Parathyroid adenoma (tissue), 2 donors: ENCODE results near the gene HDAC3.
"Not testable (repeated sequence)": the region's sequence is repeated elsewhere in the genome, so short reads cannot be mapped to it uniquely, and the experiment has no call there.

Source experiments
- H2AFZ ChIP-seq: fragments of 300-600 bp; sonication (generic); one replicate; pipeline ENCODE4 v1.7.0; 2017; ENCODE audit warnings: antibody characterized with exemption, mild to moderate bottlenecking
- H3K27ac ChIP-seq: fragments of 300-600 bp; sonication (generic); one replicate; pipeline ENCODE4 v1.7.0; 2017
- H3K27me3 ChIP-seq: fragments of 300-600 bp; sonication (generic); one replicate; pipeline ENCODE4 v1.7.0; 2017; ENCODE audit warnings: low read length; ENCODE audit not compliant: control insufficient read depth, insufficient read depth
- H3K36me3 ChIP-seq: fragments of 300-600 bp; sonication (generic); one replicate; pipeline ENCODE4 v1.7.0; 2017; ENCODE audit warnings: low read length; ENCODE audit not compliant: control insufficient read depth, insufficient read depth
- H3K4me1 ChIP-seq: fragments of 300-600 bp; sonication (generic); one replicate; pipeline ENCODE4 v1.7.0; 2017; ENCODE audit warnings: control low read depth
- H3K4me2 ChIP-seq: fragments of 300-600 bp; sonication (generic); one replicate; pipeline ENCODE4 v1.7.0; 2017; ENCODE audit warnings: low read length
- H3K4me3 ChIP-seq: fragments of 300-600 bp; sonication (generic); one replicate; pipeline ENCODE4 v1.7.0; 2017; ENCODE audit warnings: low read depth, low read length
- H3K79me2 ChIP-seq: fragments of 300-600 bp; sonication (generic); one replicate; pipeline ENCODE4 v1.7.0; 2017; ENCODE audit warnings: control low read depth
- H3K9ac ChIP-seq: fragments of 300-600 bp; sonication (generic); one replicate; pipeline ENCODE4 v1.7.0; 2017; ENCODE audit warnings: mild to moderate bottlenecking
- H3K9me3 ChIP-seq: fragments of 300-600 bp; sonication (generic); one replicate; pipeline ENCODE4 v1.7.0; 2017; ENCODE audit warnings: low read length; ENCODE audit not compliant: control insufficient read depth
- TF ChIP-seq, protein P1 (sequence below): fragments of 300-600 bp; sonication (generic); IDR thresholded peaks from one replicate; pipeline ENCODE4 v1.7.0; 2017; ENCODE audit warnings: antibody characterized with exemption, mild to moderate bottlenecking
- donor health status: primary hyperparathyroidism.

The HDAC3 gene

GRCh38 chr5:141617682-141618029 lies 19.0 kb downstream of the HDAC3 start:
- Histone ChIP-seq H3K36me3 (no peaks in the 10 kb centered on the region), H2AFZ (peak overlapping the region; percentile 84), H3K4me1 (peaks cover 14% of the 10 kb centered on the region), H3K9me3 (no peaks in the 10 kb centered on the region), H3K79me2 (peaks cover 18% of the 10 kb centered on the region), H3K9ac (no peak overlapping the region), H3K4me3 (peak overlapping the region; percentile 90), H3K27me3 (no peaks in the 10 kb centered on the region), H3K4me2 (peak overlapping the region; percentile 86), H3K27ac (peak overlapping the region; percentile 82)
- TF ChIP-seq, protein P1, sequence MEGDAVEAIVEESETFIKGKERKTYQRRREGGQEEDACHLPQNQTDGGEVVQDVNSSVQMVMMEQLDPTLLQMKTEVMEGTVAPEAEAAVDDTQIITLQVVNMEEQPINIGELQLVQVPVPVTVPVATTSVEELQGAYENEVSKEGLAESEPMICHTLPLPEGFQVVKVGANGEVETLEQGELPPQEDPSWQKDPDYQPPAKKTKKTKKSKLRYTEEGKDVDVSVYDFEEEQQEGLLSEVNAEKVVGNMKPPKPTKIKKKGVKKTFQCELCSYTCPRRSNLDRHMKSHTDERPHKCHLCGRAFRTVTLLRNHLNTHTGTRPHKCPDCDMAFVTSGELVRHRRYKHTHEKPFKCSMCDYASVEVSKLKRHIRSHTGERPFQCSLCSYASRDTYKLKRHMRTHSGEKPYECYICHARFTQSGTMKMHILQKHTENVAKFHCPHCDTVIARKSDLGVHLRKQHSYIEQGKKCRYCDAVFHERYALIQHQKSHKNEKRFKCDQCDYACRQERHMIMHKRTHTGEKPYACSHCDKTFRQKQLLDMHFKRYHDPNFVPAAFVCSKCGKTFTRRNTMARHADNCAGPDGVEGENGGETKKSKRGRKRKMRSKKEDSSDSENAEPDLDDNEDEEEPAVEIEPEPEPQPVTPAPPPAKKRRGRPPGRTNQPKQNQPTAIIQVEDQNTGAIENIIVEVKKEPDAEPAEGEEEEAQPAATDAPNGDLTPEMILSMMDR: no peak

- Histone ChIP-seq H3K36me3 (no peaks in the 10 kb centered on the region), H3K4me2 (peak overlapping the region; percentile 86), H2AFZ (no peak overlapping the region), H3K27ac (peak overlapping the region; percentile 82), H3K27me3 (no peaks in the 10 kb centered on the region), H3K9me3 (no peaks in the 10 kb centered on the region), H3K4me3 (peak overlapping the region; percentile 90), H3K9ac (no peak overlapping the region), H3K4me1 (peaks cover 14% of the 10 kb centered on the region), H3K79me2 (peaks cover 22% of the 10 kb centered on the region)
- TF ChIP-seq, protein P1: no peak
These were observed 19.5 kb downstream of the HDAC3 start for GRCh38 chr5:141617128-141617527.

GRCh38 chr5:141615991-141616720 lies 20.5 kb downstream of the HDAC3 start:
- no peak overlapping the region for H2AFZ ChIP-seq
- peaks cover 16% of the 10 kb centered on the region for H3K4me1 ChIP-seq
- no peak overlapping the region for H3K4me2 ChIP-seq
- H3K27me3 ChIP-seq: no peaks in the 10 kb centered on the region
- no peak overlapping the region for H3K4me3 ChIP-seq
- TF ChIP-seq, protein P1: no peak
- no peak overlapping the region for H3K9ac ChIP-seq
- H3K27ac ChIP-seq: no peak overlapping the region
- no peaks in the 10 kb centered on the region for H3K9me3 ChIP-seq
- peaks cover 29% of the 10 kb centered on the region for H3K79me2 ChIP-seq
- H3K36me3 ChIP-seq: no peaks in the 10 kb centered on the region

- Histone ChIP-seq H3K9ac (no peak overlapping the region), H3K79me2 (peaks cover 52% of the 10 kb centered on the region), H2AFZ (no peak overlapping the region), H3K4me1 (peaks cover 16% of the 10 kb centered on the region), H3K27ac (no peak overlapping the region), H3K4me3 (no peak overlapping the region), H3K9me3 (no peaks in the 10 kb centered on the region), H3K36me3 (no peaks in the 10 kb centered on the region), H3K27me3 (no peaks in the 10 kb centered on the region), H3K4me2 (no peak overlapping the region)
- TF ChIP-seq, protein P1: no peak
These were observed 23.3 kb downstream of the HDAC3 start for GRCh38 chr5:141613344-141613743.

GRCh38 chr5:141611289-141611688 lies 25.4 kb downstream of the HDAC3 start:
- H3K27me3 ChIP-seq: no peaks in the 10 kb centered on the region
- no peak overlapping the region for H3K9ac ChIP-seq
- no peaks in the 10 kb centered on the region for H3K9me3 ChIP-seq
- TF ChIP-seq, protein P1: no peak
- H3K79me2 ChIP-seq: peaks cover 55% of the 10 kb centered on the region
- no peak overlapping the region for H3K4me2 ChIP-seq
- no peak overlapping the region for H3K4me3 ChIP-seq
- no peak overlapping the region for H2AFZ ChIP-seq
- no peaks in the 10 kb centered on the region for H3K36me3 ChIP-seq
- peaks cover 3% of the 10 kb centered on the region for H3K4me1 ChIP-seq
- no peak overlapping the region for H3K27ac ChIP-seq

- H3K27me3 ChIP-seq, H3K4me2 ChIP-seq, H3K36me3 ChIP-seq, H3K9ac ChIP-seq, H3K27ac ChIP-seq, H3K4me3 ChIP-seq, H3K9me3 ChIP-seq, H3K4me1 ChIP-seq, H2AFZ ChIP-seq: not testable (repeated sequence)
- H3K79me2 ChIP-seq: peaks cover 62% of the 10 kb centered on the region
These were observed 26.7 kb downstream of the HDAC3 start for GRCh38 chr5:141609921-141610320.
